Astrocyte of the cerebellum (primary cell): ENCODE results near the gene GUK1.

ENCODE experiments used
- DNase-seq: peaks from one replicate; pipeline ENCODE4 v3.0.0-alpha.2; 2011; ENCODE audit warnings: low read depth
- H3K4me3 ChIP-seq: 2 replicates; pipeline ENCODE4 v1.5.1; 2011; ENCODE audit warnings: mild to moderate bottlenecking, low read depth, low read length, moderate library complexity
- CTCF ChIP-seq: IDR thresholded peaks from 2 replicates; pipeline ENCODE4 v1.5.1; 2012; ENCODE audit warnings: low read length, low read depth, moderate library complexity, mild to moderate bottlenecking; ENCODE audit errors: missing control alignments
- in situ Hi-C: cut with HindIII; loops from 2 replicates; pipeline ENCODE4 v1.10.0; 2017; ENCODE audit warnings: low sequenced_read_pairs

GUK1 gene

GRCh38 chr1:228141226-228142044 is 1.4 kb downstream of the GUK1 start:
- H3K4me3 ChIP-seq = peak overlapping the region; percentile 95
- peak; percentile 51 for DNase-seq
- no peak for TF ChIP-seq CTCF
- in situ Hi-C loops = no loop called here

GRCh38 chr1:228142155-228142691 is 2.1 kb downstream of the GUK1 start:
- in situ Hi-C loops = no loop called here
- no peak for TF ChIP-seq CTCF
- peak overlapping the region; percentile 95 for H3K4me3 ChIP-seq
- DNase-seq = no peak

GRCh38 chr1:228142701-228143136 is 2.6 kb downstream of the GUK1 start:
- H3K4me3 ChIP-seq = no peak overlapping the region
- DNase-seq = no peak
- in situ Hi-C loops = no loop called here
- no peak for TF ChIP-seq CTCF

GRCh38 chr1:228143480-228144192 is 3.6 kb downstream of the GUK1 start:
- no peak for TF ChIP-seq CTCF
- in situ Hi-C loops = no loop called here
- no peak for DNase-seq
- no peak overlapping the region for H3K4me3 ChIP-seq

- TF ChIP-seq CTCF = no peak
- in situ Hi-C loops = no loop called here
- no peak for DNase-seq
- no peak overlapping the region for H3K4me3 ChIP-seq
These were observed 4.3 kb downstream of the GUK1 start for GRCh38 chr1:228144193-228144992.

- DNase-seq = no peak
- no peak for TF ChIP-seq CTCF
- in situ Hi-C loops = no loop called here
- H3K4me3 ChIP-seq = no peak overlapping the region
These were observed 4.9 kb downstream of the GUK1 start for GRCh38 chr1:228144993-228145343.
